Stimulated activated effector memory CD8-positive, alpha-beta T cell treated with anti-CD3 and anti-CD28 coated beads, Interleukin-12 subunit alpha, Interleukin-12 subunit beta, amount 100 ng/mL, for 72 hours (primary cell): ENCODE results near the gene PCYT2.
"Not testable (repeated sequence)": the region's sequence is repeated elsewhere in the genome, so short reads cannot be mapped to it uniquely, and the experiment has no call there.

Source experiments
- ATAC-seq: fragments of 150-1000 bp; cut with Tn5 transposase; 2 replicates; pipeline ENCODE4 v1.10.0; 2021
- DNase-seq, 2 donors: peaks; one replicate each; pipeline ENCODE4 v3.0.0; 2021 to 2022; ENCODE audit warnings: low spot score in 2 of 2
- H3K27ac Mint-ChIP-seq: one replicate; pipeline ENCODE4 v1.8.0; 2022; ENCODE audit warnings: mild to moderate bottlenecking, mixed read lengths
- H3K36me3 Mint-ChIP-seq: one replicate; pipeline ENCODE4 v1.8.0; 2022; ENCODE audit warnings: mild to moderate bottlenecking, mixed read lengths
- H3K4me1 Mint-ChIP-seq: one replicate; pipeline ENCODE4 v1.8.0; 2022; ENCODE audit warnings: mixed read lengths
- H3K4me3 Mint-ChIP-seq: one replicate; pipeline ENCODE4 v1.8.0; 2022; ENCODE audit warnings: mild to moderate bottlenecking, mixed read lengths
- H3K9me3 Mint-ChIP-seq: one replicate; pipeline ENCODE4 v1.8.0; 2022; ENCODE audit warnings: mixed read lengths

PCYT2 gene

GRCh38 chr17:81911277-81911961 lies at the start of gene PCYT2:
TSS of gene PCYT2 (minus strand) at chr17:81911399. CDS start at chr17:81911355, 44 bp downstream.
- H3K4me3 Mint-ChIP-seq = peak within 1 kb of the TSS; percentile 69
- H3K27ac Mint-ChIP-seq = peak within 1 kb of the TSS; percentile 40

GRCh38 chr17:81960130-81960958 lies 49.1 kb upstream of the PCYT2 start:
- Mint-ChIP-seq H3K27ac (no peak overlapping the region), H3K36me3 (peaks cover 6% of the 10 kb centered on the region), H3K9me3 (no peaks in the 10 kb centered on the region), H3K4me1 (peaks cover 9% of the 10 kb centered on the region), H3K4me3 (peak overlapping the region; percentile 22)
- no peak for DNase-seq
- peak; percentile 3 for ATAC-seq

More at GRCh38 chr17:81911277-81911961, at the start of gene PCYT2:
- Mint-ChIP-seq H3K36me3 (peaks cover 49% of the 10 kb centered on the region), H3K9me3 (no peaks in the 10 kb centered on the region), H3K4me1 (peaks cover 6% of the 10 kb centered on the region)
- ATAC-seq = peak; percentile 91
- peak; percentile 81 to 92 for DNase-seq

- DNase-seq (peak; percentile 84 to 85), ATAC-seq (peak; percentile 90)
- H3K4me3 Mint-ChIP-seq = peak overlapping the region; percentile 55
- peaks cover 9% of the 10 kb centered on the region for H3K4me1 Mint-ChIP-seq
- peaks cover 6% of the 10 kb centered on the region for H3K36me3 Mint-ChIP-seq
- H3K27ac Mint-ChIP-seq = no peak overlapping the region
- no peaks in the 10 kb centered on the region for H3K9me3 Mint-ChIP-seq
Measured at GRCh38 chr17:81959362-81960129, 48.3 kb upstream of the PCYT2 start.

GRCh38 chr17:81958633-81959342 lies 47.6 kb upstream of the PCYT2 start:
- Mint-ChIP-seq H3K9me3 (no peaks in the 10 kb centered on the region), H3K27ac (no peak overlapping the region), H3K36me3 (peaks cover 6% of the 10 kb centered on the region), H3K4me3 (peak overlapping the region; percentile 55), H3K4me1 (peaks cover 2% of the 10 kb centered on the region)
- DNase-seq (no peak), ATAC-seq (no peak)

GRCh38 chr17:81957691-81958432 lies 46.7 kb upstream of the PCYT2 start:
- Mint-ChIP-seq H3K4me3 (peak overlapping the region; percentile 55), H3K9me3 (no peaks in the 10 kb centered on the region), H3K4me1 (no peaks in the 10 kb centered on the region), H3K36me3 (peaks cover 1% of the 10 kb centered on the region), H3K27ac (no peak overlapping the region)
- ATAC-seq = no peak
- no peak for DNase-seq

- ATAC-seq (no peak), DNase-seq (no peak)
- no peaks in the 10 kb centered on the region for H3K4me1 Mint-ChIP-seq
- no peaks in the 10 kb centered on the region for H3K36me3 Mint-ChIP-seq
- H3K27ac Mint-ChIP-seq = no peak overlapping the region
- no peak overlapping the region for H3K4me3 Mint-ChIP-seq
- H3K9me3 Mint-ChIP-seq = no peaks in the 10 kb centered on the region
Measured at GRCh38 chr17:81956607-81957589, 45.7 kb upstream of the PCYT2 start.

GRCh38 chr17:81955756-81956544 lies 44.8 kb upstream of the PCYT2 start:
- DNase-seq = no peak
- Mint-ChIP-seq H3K4me1 (no peaks in the 10 kb centered on the region), H3K27ac (peak overlapping the region; percentile 34), H3K9me3 (no peaks in the 10 kb centered on the region), H3K4me3 (no peak overlapping the region), H3K36me3 (no peaks in the 10 kb centered on the region)
- ATAC-seq = no peak

- Mint-ChIP-seq H3K4me3 (no peak overlapping the region), H3K9me3 (no peaks in the 10 kb centered on the region), H3K4me1 (no peaks in the 10 kb centered on the region), H3K27ac (no peak overlapping the region), H3K36me3 (no peaks in the 10 kb centered on the region)
- ATAC-seq = no peak
- DNase-seq = no peak
Measured at GRCh38 chr17:81955058-81955681, 44.0 kb upstream of the PCYT2 start.

- Mint-ChIP-seq H3K36me3 (no peaks in the 10 kb centered on the region), H3K4me3 (no peak overlapping the region), H3K9me3 (no peaks in the 10 kb centered on the region), H3K27ac (no peak overlapping the region), H3K4me1 (no peaks in the 10 kb centered on the region)
- DNase-seq (no peak), ATAC-seq (no peak)
Measured at GRCh38 chr17:81954131-81955057, 43.2 kb upstream of the PCYT2 start.

- not testable (repeated sequence) for H3K27ac Mint-ChIP-seq, H3K4me1 Mint-ChIP-seq, ATAC-seq, H3K9me3 Mint-ChIP-seq, H3K4me3 Mint-ChIP-seq, H3K36me3 Mint-ChIP-seq, DNase-seq
Measured at GRCh38 chr17:81953443-81953842, 42.2 kb upstream of the PCYT2 start.

- Mint-ChIP-seq H3K4me1 (no peaks in the 10 kb centered on the region), H3K36me3 (no peaks in the 10 kb centered on the region), H3K27ac (no peak overlapping the region), H3K9me3 (no peaks in the 10 kb centered on the region), H3K4me3 (no peak overlapping the region)
- DNase-seq (no peak), ATAC-seq (no peak)
Measured at GRCh38 chr17:81952792-81953228, 41.6 kb upstream of the PCYT2 start.
